Measurements from ENCODE around the gene SLC26A5. TPM values are rescaled to one million over a fixed set of nuclear protein-coding genes. Genes with fewer than 3 reads are reported as not detected.

The SLC26A5 gene
- total and polyA plus RNA-seq, 10 of the 15 experiments (the other 5 are each of a cell fraction or from before 2014, with no cell fraction given) = 0.03 TPM; not detected in 9

GRCh38 chr7:103381280-103382031 lies 64.6 kb downstream of the SLC26A5 start (continued):
- TF ChIP-seq, protein P1, sequence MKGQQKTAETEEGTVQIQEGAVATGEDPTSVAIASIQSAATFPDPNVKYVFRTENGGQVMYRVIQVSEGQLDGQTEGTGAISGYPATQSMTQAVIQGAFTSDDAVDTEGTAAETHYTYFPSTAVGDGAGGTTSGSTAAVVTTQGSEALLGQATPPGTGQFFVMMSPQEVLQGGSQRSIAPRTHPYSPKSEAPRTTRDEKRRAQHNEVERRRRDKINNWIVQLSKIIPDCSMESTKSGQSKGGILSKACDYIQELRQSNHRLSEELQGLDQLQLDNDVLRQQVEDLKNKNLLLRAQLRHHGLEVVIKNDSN (IDR thresholded peaks at IDR 0.05; ENCODE audit: borderline replicate concordance, extremely low read length, insufficient read depth, low read depth, low read length) = no peak
- TF ChIP-seq MEF2B (IDR thresholded peaks at IDR 0.05; ENCODE audit: partially characterized antibody, poor library complexity, severe bottlenecking) = no peak
- TF ChIP-seq, protein P2, sequence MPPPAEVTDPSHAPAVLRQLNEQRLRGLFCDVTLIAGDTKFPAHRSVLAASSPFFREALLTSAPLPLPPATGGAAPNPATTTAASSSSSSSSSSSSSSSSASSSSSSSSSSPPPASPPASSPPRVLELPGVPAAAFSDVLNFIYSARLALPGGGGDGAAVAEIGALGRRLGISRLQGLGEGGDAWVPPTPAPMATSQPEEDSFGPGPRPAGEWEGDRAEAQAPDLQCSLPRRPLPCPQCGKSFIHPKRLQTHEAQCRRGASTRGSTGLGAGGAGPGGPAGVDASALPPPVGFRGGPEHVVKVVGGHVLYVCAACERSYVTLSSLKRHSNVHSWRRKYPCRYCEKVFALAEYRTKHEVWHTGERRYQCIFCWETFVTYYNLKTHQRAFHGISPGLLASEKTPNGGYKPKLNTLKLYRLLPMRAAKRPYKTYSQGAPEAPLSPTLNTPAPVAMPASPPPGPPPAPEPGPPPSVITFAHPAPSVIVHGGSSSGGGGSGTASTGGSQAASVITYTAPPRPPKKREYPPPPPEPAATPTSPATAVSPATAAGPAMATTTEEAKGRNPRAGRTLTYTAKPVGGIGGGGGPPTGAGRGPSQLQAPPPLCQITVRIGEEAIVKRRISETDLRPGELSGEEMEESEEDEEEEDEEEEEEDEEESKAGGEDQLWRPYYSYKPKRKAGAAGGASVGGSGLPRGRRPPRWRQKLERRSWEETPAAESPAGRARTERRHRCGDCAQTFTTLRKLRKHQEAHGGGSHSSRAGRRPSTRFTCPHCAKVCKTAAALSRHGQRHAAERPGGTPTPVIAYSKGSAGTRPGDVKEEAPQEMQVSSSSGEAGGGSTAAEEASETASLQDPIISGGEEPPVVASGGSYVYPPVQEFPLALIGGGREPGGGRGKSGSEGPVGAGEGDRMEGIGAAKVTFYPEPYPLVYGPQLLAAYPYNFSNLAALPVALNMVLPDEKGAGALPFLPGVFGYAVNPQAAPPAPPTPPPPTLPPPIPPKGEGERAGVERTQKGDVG (CRISPR knock-in tag; IDR thresholded peaks at IDR 0.05) = no peak
- TF ChIP-seq EED (IDR thresholded peaks at IDR 0.05; ENCODE audit: low read depth) = no peak
- no peak for TF ChIP-seq BHLHE40 (IDR thresholded peaks at IDR 0.05; ENCODE audit: borderline replicate concordance in 1 of 2, low read depth in 2 of 2, low read length in 1 of 2)
- no peak for TF ChIP-seq BCL11A (IDR thresholded peaks at IDR 0.05; ENCODE audit: low read depth, low read length)
- no peak for TF ChIP-seq ETV6 (conservative IDR thresholded peaks at IDR 0.05 in 1 of 2, IDR thresholded peaks at IDR 0.05 in 1 of 2; ENCODE audit: borderline replicate concordance in 1 of 2, low read depth in 1 of 2)
- no peak for TF ChIP-seq NFYA (IDR thresholded peaks at IDR 0.05; ENCODE audit: borderline replicate concordance, low read depth, low read length)
- TF ChIP-seq ZBTB11 (CRISPR knock-in tag; IDR thresholded peaks at IDR 0.05) = no peak

All from GM12878 (cell line).